Psoas muscle (tissue), 8 donors: Measurements from ENCODE around the gene TCF12. TPM values are rescaled to one million over a fixed set of nuclear protein-coding genes. Genes with fewer than 3 reads are reported as not detected.

Source experiments
- ATAC-seq, 4 donors: fragments of 200-7000 bp; cut with Tn5 transposase; one replicate each; pipeline ENCODE4 v1.9.1; 2020; ENCODE audit warnings: moderate library complexity in 3 of 4, mild to moderate bottlenecking in 2 of 4
- DNase-seq, 2 donors: peaks; one replicate each; pipeline ENCODE4 v3.0.0-alpha.2; 2020
- H3K27ac ChIP-seq: fragments of 200-600 bp; one replicate; pipeline ENCODE4 v1.8.0; 2022
- H3K27me3 ChIP-seq, 3 donors: fragments of 200-600 bp in 1 of 3; one replicate each; pipeline versions ENCODE4 v1.6.1 to v1.8.0; 2013 to 2022; ENCODE audit warnings: low read length in 2 of 3, mild to moderate bottlenecking in 2 of 3, moderate library complexity in 1 of 3; ENCODE audit not compliant: insufficient read depth in 3 of 3
- H3K36me3 ChIP-seq, 2 donors: fragments of 200-600 bp in 1 of 2; one replicate each; pipeline versions ENCODE4 v1.6.1 to v1.8.0; 2013 to 2022; ENCODE audit warnings: low read depth in 1 of 2, mild to moderate bottlenecking in 1 of 2, moderate library complexity in 1 of 2; ENCODE audit not compliant: insufficient read depth in 1 of 2
- H3K4me1 ChIP-seq: fragments of 200-600 bp; one replicate; pipeline ENCODE4 v1.8.0; 2022
- H3K4me3 ChIP-seq: fragments of 200-600 bp; one replicate; pipeline ENCODE4 v1.8.0; 2022; ENCODE audit warnings: mild to moderate bottlenecking
- H3K9me3 ChIP-seq: fragments of 200-600 bp; one replicate; pipeline ENCODE4 v1.8.0; 2022
- CTCF ChIP-seq: fragments of 200-600 bp; IDR thresholded peaks from one replicate; pipeline ENCODE4 v1.8.0; 2022; ENCODE audit warnings: antibody characterized with exemption
- WGBS, 3 donors: extraction: QIAGEN DNeasy Blood & Tissue Kit; methylation state at CpG; one replicate each; pipeline versions ENCODE4 v1.1.6 to v1.1.7; 2013; 5-methylcytosine and 5-hydroxymethylcytosine counted together
- intact Hi-C, 2 donors: fragments of 100-400 bp; cut with DNase I; formaldehyde crosslinking; loops; one replicate each; pipeline versions ENCODE4 v1.11.0 to v1.14.2; 2022
- polyA plus RNA-seq, 3 donors: library from polyadenylated mRNA; stranded (reverse); fragments of 200-250 nt; gene quantifications; one replicate each; pipeline ENCODE4 v1.2.3, GENCODE V29; 2013
- total RNA-seq, 4 donors: library from RNA; stranded (reverse); fragmentation: NEBNext Ultra II Directional in 2 of 4; extraction: Animal tissue kit (Norgen Biotek cat#: 25700) in 2 of 4; gene quantifications; one replicate each; pipeline versions ENCODE4 v1.2.1 to v1.2.4, GENCODE V29; 2021 to 2023
- donor health status: healthy with polysubstance abuse.
- donor health status: DM: no; HTN: no; CAD: no; lungs with moderate emphysema.
- donor health status: Bipolar disorder and iron deficiency.
- donor health status: healthy.
- donor health status: DM: yes; HTN: yes; CAD: no.
- donor health status: DM: no; HTN: no; CAD: no.
- donor health status: DM: no; HTN: no; CAD: no.
- donor health status: DM: yes; HTN: yes; CAD: no.

Gene TCF12
- total and polyA plus RNA-seq, 7 donors = 10.5 to 53.1 (median 30.5) TPM

GRCh38 chr15:57059026-57059660 is 140.7 kb downstream of the TCF12 start:
- no peaks in the 10 kb centered on the region for H3K9me3 ChIP-seq
- TF ChIP-seq CTCF = no peak
- no peak overlapping the region for H3K27ac ChIP-seq
- DNase-seq (no peak), ATAC-seq (no peak)
- intact Hi-C loops = no loop called here
- H3K4me1 ChIP-seq = peaks cover 25% of the 10 kb centered on the region
- H3K4me3 ChIP-seq = no peak overlapping the region
- WGBS, 3 donors = 93 to 97% (median 94%) methylated on average over 2 of the region's 2 CpGs
- H3K27me3 ChIP-seq = no peaks in the 10 kb centered on the region
- H3K36me3 ChIP-seq = no peaks in the 10 kb centered on the region

GRCh38 chr15:57060799-57061198 is 142.4 kb downstream of the TCF12 start:
- TF ChIP-seq CTCF = no peak
- peaks cover 21% of the 10 kb centered on the region for H3K4me1 ChIP-seq
- ATAC-seq (no peak), DNase-seq (no peak)
- intact Hi-C loops = no loop called here
- 28 to 49% (median 45%) methylated on average over 2 of the region's 2 CpGs for WGBS, 3 donors
- H3K27me3 ChIP-seq = no peaks in the 10 kb centered on the region
- no peak overlapping the region for H3K4me3 ChIP-seq
- no peaks in the 10 kb centered on the region for H3K9me3 ChIP-seq
- no peak overlapping the region for H3K27ac ChIP-seq
- peaks cover 0 to 2% of the 10 kb centered on the region in 2 donors for H3K36me3 ChIP-seq

- 98 to 100% (median 99%) methylated on average over 2 of the region's 2 CpGs for WGBS, 3 donors
- intact Hi-C loops = no loop called here
- DNase-seq = no peak
- Histone ChIP-seq H3K4me3 (no peak overlapping the region), H3K9me3 (no peaks in the 10 kb centered on the region), H3K4me1 (peaks cover 21% of the 10 kb centered on the region), H3K36me3 (peaks cover 0 to 2% of the 10 kb centered on the region in 2 donors), H3K27me3 (no peaks in the 10 kb centered on the region), H3K27ac (no peak overlapping the region)
- no peak for TF ChIP-seq CTCF
- no peak for ATAC-seq
Measured at GRCh38 chr15:57061281-57061680, 142.8 kb downstream of the TCF12 start.

DNA sequence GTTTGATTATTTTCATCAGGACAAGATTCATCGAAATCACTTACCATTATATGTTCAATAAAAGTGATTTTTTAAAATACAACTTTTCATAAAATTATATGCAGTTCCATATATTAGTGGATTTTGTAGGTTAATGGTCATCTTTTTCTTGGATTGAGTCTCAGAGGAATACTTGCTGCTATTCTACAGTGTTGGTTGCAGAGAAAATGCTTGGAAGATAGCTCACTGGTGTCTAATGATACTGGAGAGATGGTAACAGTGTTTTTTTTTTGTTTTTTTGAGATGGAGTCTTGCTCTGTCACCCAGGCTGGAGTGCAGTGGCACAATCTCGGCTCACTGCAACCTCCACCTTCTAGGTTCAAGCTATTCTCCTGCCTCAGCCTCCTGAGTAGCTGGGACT is 143.3 kb downstream of the TCF12 start:
- no peak for ATAC-seq
- WGBS, 3 donors = 98 to 100% (median 98%) methylated on average over 2 of the region's 2 CpGs
- Histone ChIP-seq H3K27ac (no peak overlapping the region), H3K27me3 (no peaks in the 10 kb centered on the region), H3K9me3 (no peaks in the 10 kb centered on the region), H3K4me3 (no peak overlapping the region), H3K36me3 (peaks cover 0 to 2% of the 10 kb centered on the region in 2 donors), H3K4me1 (peaks cover 21% of the 10 kb centered on the region)
- intact Hi-C loops = no loop called here
- TF ChIP-seq CTCF = no peak
- DNase-seq = no peak

- DNase-seq (no peak), ATAC-seq (no peak)
- peaks cover 2% of the 10 kb centered on the region for H3K4me1 ChIP-seq
- no peaks in the 10 kb centered on the region for H3K27me3 ChIP-seq
- no peak overlapping the region for H3K27ac ChIP-seq
- peaks cover 0 to 2% of the 10 kb centered on the region in 2 donors for H3K36me3 ChIP-seq
- no peak for TF ChIP-seq CTCF
- no peaks in the 10 kb centered on the region for H3K9me3 ChIP-seq
- intact Hi-C loops = no loop called here
- no peak overlapping the region for H3K4me3 ChIP-seq
Measured at GRCh38 chr15:57064033-57064432, 145.6 kb downstream of the TCF12 start.
